Left lung (tissue), 10 donors: ENCODE measurements around the gene TMEM135. TPM values are rescaled to one million over a fixed set of nuclear protein-coding genes. Genes with fewer than 3 reads are reported as not detected.
"Not testable (repeated sequence)": the region's sequence is repeated elsewhere in the genome, so short reads cannot be mapped to it uniquely, and the experiment has no call there.

Experiments
- ATAC-seq: fragments of 200-7000 bp; cut with Tn5 transposase; one replicate; pipeline ENCODE4 v1.9.1; 2020; ENCODE audit warnings: moderate library complexity
- DNase-seq, 4 donors: peaks; one replicate each; pipeline ENCODE4 v3.0.0-alpha.2; 2013 to 2020
- H3K27ac ChIP-seq, 2 donors: fragments of 200-600 bp; sonication (generic) in 1 of 2; one replicate each; pipeline versions ENCODE4 v1.5.0 to v1.8.0; 2020 to 2021
- H3K27me3 ChIP-seq, 2 donors: fragments of 200-600 bp; sonication (generic) in 1 of 2; one replicate each; pipeline versions ENCODE4 v1.5.0 to v1.8.0; 2020 to 2021
- H3K36me3 ChIP-seq, 2 donors: fragments of 200-600 bp; sonication (generic) in 1 of 2; one replicate each; pipeline versions ENCODE4 v1.5.0 to v1.8.0; 2020 to 2021
- H3K4me1 ChIP-seq, 2 donors: fragments of 200-600 bp; one replicate each; pipeline ENCODE4 v1.8.0; 2021
- H3K4me3 ChIP-seq, 2 donors: fragments of 200-600 bp; sonication (generic) in 1 of 2; one replicate each; pipeline versions ENCODE4 v1.5.0 to v1.8.0; 2020 to 2021; ENCODE audit warnings: mild to moderate bottlenecking in 1 of 2
- H3K9me3 ChIP-seq, 2 donors: fragments of 200-600 bp; sonication (generic) in 1 of 2; one replicate each; pipeline versions ENCODE4 v1.5.0 to v1.8.0; 2020 to 2021
- CTCF ChIP-seq, 2 donors: fragments of 200-600 bp; sonication (generic) in 1 of 2; IDR thresholded peaks; one replicate each; pipeline versions ENCODE4 v1.5.0 to v1.8.0; 2021; ENCODE audit warnings: antibody characterized with exemption in 2 of 2
- intact Hi-C, 2 donors: fragments of 100-400 bp; cut with DNase I; formaldehyde crosslinking; loops; one replicate each; pipeline versions ENCODE4 v1.11.2 to v1.14.2; 2022
- polyA plus RNA-seq, 6 donors: library from polyadenylated mRNA; unstranded; fragments of 120-200 nt; gene quantifications; one replicate each; pipeline ENCODE4 v1.2.1, GENCODE V29; 2013; ENCODE audit not compliant: insufficient read length in 6 of 6
- total RNA-seq, 2 donors: library from RNA; stranded (reverse); fragmentation: NEBNext Ultra II Directional; extraction: Animal tissue kit (Norgen Biotek cat#: 25700); gene quantifications; one replicate each; pipeline ENCODE4 v1.2.1, GENCODE V29; 2021
- donor health status: DM: no; HTN: yes; CAD: no.
- donor health status: DM: no; HTN: no; CAD: no.

The TMEM135 gene
- total and polyA plus RNA-seq, 8 donors = 21.3 to 33.4 (median 27.2) TPM

- intact Hi-C loops = no loop called here
- TF ChIP-seq CTCF (IDR thresholded peaks at IDR 0.05) = no peak
- Histone ChIP-seq H3K4me3 (no peak overlapping the region), H3K36me3 (no peaks in the 10 kb centered on the region), H3K9me3 (no peaks in the 10 kb centered on the region), H3K27me3 (no peaks in the 10 kb centered on the region), H3K4me1 (peaks cover 2 to 5% of the 10 kb centered on the region in 2 donors), H3K27ac (no peak overlapping the region)
- DNase-seq (no peak), ATAC-seq (no peak)
These were observed 229.0 kb downstream of the TMEM135 start for GRCh38 chr11:87266751-87267150.

- ATAC-seq, H3K4me1 ChIP-seq, H3K9me3 ChIP-seq, H3K27me3 ChIP-seq, DNase-seq, H3K27ac ChIP-seq, H3K36me3 ChIP-seq, intact Hi-C loops, H3K4me3 ChIP-seq: not testable (repeated sequence)
These were observed 234.2 kb downstream of the TMEM135 start for GRCh38 chr11:87271951-87272350.

GRCh38 chr11:87275176-87275575 is 237.4 kb downstream of the TMEM135 start:
- intact Hi-C loops = no loop called here
- DNase-seq = no peak
- TF ChIP-seq CTCF (IDR thresholded peaks at IDR 0.05) = no peak
- Histone ChIP-seq H3K4me1 (peaks cover 0 to under 1% of the 10 kb centered on the region in 2 donors), H3K27ac (no peak overlapping the region), H3K9me3 (no peaks in the 10 kb centered on the region), H3K27me3 (no peaks in the 10 kb centered on the region), H3K36me3 (no peaks in the 10 kb centered on the region), H3K4me3 (no peak overlapping the region)
- no peak for ATAC-seq

- no peak overlapping the region for H3K4me3 ChIP-seq
- no peaks in the 10 kb centered on the region for H3K36me3 ChIP-seq
- DNase-seq = no peak
- H3K27me3 ChIP-seq = no peaks in the 10 kb centered on the region
- peaks cover 6 to 13% of the 10 kb centered on the region in 2 donors for H3K4me1 ChIP-seq
- H3K9me3 ChIP-seq = no peaks in the 10 kb centered on the region
- no peak for TF ChIP-seq CTCF (IDR thresholded peaks at IDR 0.05)
- intact Hi-C loops = no loop called here
- ATAC-seq = peak; percentile 22
- H3K27ac ChIP-seq = no peak overlapping the region
These were observed 242.4 kb downstream of the TMEM135 start for GRCh38 chr11:87280143-87280542.

- ATAC-seq = peak; percentile 88
- Histone ChIP-seq H3K36me3 (no peaks in the 10 kb centered on the region), H3K4me3 (no peak overlapping the region), H3K4me1 (peaks cover 6 to 13% of the 10 kb centered on the region in 2 donors), H3K9me3 (no peaks in the 10 kb centered on the region), H3K27ac (peak overlapping the region in 1 of 2 donors; percentile 24), H3K27me3 (no peaks in the 10 kb centered on the region)
- TF ChIP-seq CTCF (IDR thresholded peaks at IDR 0.05) = no peak
- intact Hi-C loops = no loop called here
- DNase-seq = peak in 2 of 4 donors; percentile 78 to 83
These were observed 243.8 kb downstream of the TMEM135 start for GRCh38 chr11:87281496-87281895.

- intact Hi-C loops = no loop called here
- no peaks in the 10 kb centered on the region for H3K9me3 ChIP-seq
- DNase-seq (no peak), ATAC-seq (no peak)
- no peak for TF ChIP-seq CTCF (IDR thresholded peaks at IDR 0.05)
- H3K4me1 ChIP-seq = peaks cover 6 to 13% of the 10 kb centered on the region in 2 donors
- H3K27me3 ChIP-seq = no peaks in the 10 kb centered on the region
- H3K4me3 ChIP-seq = no peak overlapping the region
- no peaks in the 10 kb centered on the region for H3K36me3 ChIP-seq
- H3K27ac ChIP-seq = no peak overlapping the region
These were observed 246.6 kb downstream of the TMEM135 start for GRCh38 chr11:87284306-87284705.

- ATAC-seq, H3K27ac ChIP-seq, intact Hi-C loops: not testable (repeated sequence)
These were observed 247.9 kb downstream of the TMEM135 start for GRCh38 chr11:87285674-87286073.

More at GRCh38 chr11:87285674-87286073, 247.9 kb downstream of the TMEM135 start:
- not testable (repeated sequence) for H3K27me3 ChIP-seq, H3K4me3 ChIP-seq, H3K4me1 ChIP-seq, DNase-seq, H3K36me3 ChIP-seq, H3K9me3 ChIP-seq
